Activated CD8-positive, alpha-beta memory T cell treated with anti-CD3 and anti-CD28 coated beads, Interleukin-2, amount 50 U/mL, for 1 hour (primary cell): ENCODE results near the gene TM7SF2.
"Not testable (repeated sequence)": the region's sequence is repeated elsewhere in the genome, so short reads cannot be mapped to it uniquely, and the experiment has no call there.

ENCODE experiments used
- DNase-seq: peaks from one replicate; pipeline ENCODE4 v3.0.0-alpha.2; 2020; ENCODE audit errors: extremely low read depth

TM7SF2 gene

GRCh38 chr11:65129649-65130441 is 18.2 kb downstream of the TM7SF2 start:
- DNase-seq: no peak

DNA sequence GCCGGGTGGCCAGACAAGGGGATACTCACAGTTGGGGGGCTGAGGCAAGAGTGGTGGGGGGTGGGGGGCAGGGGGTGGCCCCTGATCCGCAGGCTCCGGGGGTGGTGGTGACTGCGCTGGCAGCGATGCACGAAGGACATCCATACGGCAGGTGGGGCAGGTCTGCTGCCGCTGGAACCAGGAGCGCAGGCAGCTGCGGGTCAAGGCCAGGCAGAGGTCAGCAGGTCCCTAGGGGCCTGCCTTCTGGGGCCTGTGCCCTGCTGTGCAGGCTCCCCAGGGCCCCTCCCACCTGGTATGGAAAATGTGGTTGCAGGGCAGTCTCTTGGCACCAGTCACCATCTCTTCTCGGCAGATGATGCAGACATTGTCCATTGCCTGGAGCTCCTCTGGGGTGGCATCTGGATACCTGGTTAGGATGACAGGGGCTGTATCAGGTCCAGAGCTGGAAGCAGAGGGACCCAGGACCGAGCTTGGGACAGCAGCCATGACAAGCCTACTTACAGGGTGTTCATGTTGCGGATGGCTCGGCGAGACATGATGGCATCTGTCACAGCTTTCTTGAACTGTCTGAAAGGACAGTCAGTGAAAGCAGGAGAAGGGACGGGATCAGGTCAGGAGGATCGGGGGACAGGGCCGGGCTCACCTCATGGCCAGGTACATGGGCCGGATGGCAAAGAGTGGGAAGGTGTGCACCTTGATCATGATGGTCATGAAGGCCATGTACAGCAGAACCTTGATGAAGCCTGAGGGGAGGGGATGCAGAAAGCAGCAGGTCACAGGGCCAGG is 19.2 kb downstream of the TM7SF2 start:
- DNase-seq: no peak

GRCh38 chr11:65131417-65131776 is 19.7 kb downstream of the TM7SF2 start:
- no peak for DNase-seq

- no peak for DNase-seq
Observed at GRCh38 chr11:65131895-65132237, 20.2 kb downstream of the TM7SF2 start.

- no peak for DNase-seq
Observed at GRCh38 chr11:65132238-65132987, 20.7 kb downstream of the TM7SF2 start.

DNA sequence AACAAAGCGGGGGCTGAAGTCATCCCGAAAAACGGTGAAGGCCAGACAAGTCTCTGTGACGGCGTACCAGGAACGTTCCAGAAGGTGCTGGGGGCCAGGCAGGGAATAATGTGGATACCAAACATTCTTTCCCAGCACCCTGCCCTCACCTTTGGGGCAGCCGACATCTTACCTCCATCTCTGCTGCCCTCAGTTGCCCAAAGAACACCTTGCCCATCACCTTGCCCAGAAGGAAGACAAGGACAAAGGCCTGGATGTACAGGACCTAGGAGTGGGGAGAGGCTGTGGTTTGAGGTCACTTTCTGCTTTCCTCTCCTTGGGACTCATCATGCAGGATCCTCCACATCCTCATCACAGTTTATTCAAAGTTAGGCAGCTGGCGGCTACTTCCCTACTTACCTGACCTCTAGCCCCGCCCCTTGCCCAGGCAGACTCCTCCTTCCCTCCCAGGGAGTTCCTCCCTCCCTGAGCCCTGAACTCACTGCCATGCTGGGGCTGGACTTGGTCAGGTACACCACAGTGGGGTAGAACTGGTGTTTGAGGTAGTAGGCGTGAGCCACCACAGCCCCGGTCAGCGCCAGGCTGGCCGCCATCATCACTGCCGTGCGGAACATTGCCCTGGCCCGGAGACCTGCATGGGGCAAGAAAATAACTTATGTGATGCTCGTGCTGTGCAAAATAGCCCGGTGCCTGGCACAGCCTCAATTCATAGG is 21.5 kb downstream of the TM7SF2 start:
- no peak for DNase-seq

- no peak for DNase-seq
Observed at GRCh38 chr11:65133724-65134123, 22.1 kb downstream of the TM7SF2 start.

- DNase-seq: peak; percentile 76
Observed at GRCh38 chr11:65134240-65134951, 22.7 kb downstream of the TM7SF2 start, which contains the start of gene SYVN1. TSS of gene SYVN1 (minus strand) at chr11:65134519. CDS start at chr11:65133601, 918 bp downstream.

GRCh38 chr11:65134952-65135632 is 23.4 kb downstream of the TM7SF2 start:
- peak; percentile 66 for DNase-seq

- no peak for DNase-seq
Observed at GRCh38 chr11:65135633-65136145, 24.0 kb downstream of the TM7SF2 start.

DNA sequence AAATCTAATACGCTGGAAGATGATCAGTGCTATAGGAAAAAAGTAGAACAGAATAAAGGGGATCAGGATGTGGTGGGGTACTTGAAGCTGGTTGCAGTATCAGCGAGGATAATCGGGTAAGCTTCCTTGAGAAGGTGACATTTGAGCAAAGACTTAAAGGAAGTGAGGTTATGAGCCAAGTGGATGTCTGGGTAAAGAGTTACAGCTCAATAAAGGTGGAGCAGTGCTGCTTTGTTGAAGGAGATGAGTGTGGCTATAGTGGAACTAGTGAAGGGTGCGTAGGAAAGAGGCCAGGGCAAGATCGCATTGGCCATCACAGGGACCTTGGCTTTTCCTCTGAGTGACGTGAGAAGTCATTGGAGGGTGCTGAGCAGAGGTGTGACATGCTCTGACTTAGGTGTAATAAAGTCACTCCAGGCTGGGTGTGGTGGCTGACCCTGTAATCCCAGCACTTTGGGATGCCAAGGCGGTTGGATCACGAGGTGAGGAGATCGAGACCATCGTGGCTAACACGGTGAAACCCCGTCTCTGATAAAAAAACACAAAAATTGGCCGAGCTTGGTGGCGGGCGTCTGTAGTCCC is 24.9 kb downstream of the TM7SF2 start:
- no peak for DNase-seq

DNA sequence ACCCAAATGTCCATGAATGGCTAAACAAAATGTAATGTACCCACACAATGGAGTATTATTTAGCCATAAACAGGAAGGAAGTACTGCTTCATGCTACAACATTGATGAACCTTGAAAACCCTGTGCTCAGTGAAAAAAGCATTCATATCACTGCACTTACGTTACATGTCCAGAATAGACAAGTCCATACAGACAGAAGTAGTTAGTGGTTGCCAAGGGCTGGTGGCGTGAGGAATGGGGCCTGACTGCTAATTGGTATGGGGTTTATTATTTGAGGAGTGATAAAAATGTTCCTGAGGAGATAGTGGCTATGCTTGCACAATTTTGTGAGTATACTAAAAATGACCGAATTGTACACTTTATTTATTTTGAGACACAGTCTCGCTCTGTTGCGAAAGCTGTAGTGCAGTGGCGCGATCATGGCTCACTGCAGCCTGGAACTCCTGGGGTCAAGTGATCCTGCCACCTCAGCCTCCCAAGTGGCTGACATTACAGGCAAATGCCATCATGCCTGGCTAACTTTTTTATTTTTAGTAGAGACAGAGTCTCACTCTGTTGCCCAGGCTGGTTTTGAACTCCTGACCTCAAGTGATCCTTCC is 30.3 kb downstream of the TM7SF2 start:
- no peak for DNase-seq

- DNase-seq: no peak
Observed at GRCh38 chr11:65147352-65148075, 35.8 kb downstream of the TM7SF2 start.

- no peak for DNase-seq
Observed at GRCh38 chr11:65148657-65149056, 37.0 kb downstream of the TM7SF2 start.

GRCh38 chr11:65150131-65150508 is 38.4 kb downstream of the TM7SF2 start:
- not testable (repeated sequence) for DNase-seq

DNA sequence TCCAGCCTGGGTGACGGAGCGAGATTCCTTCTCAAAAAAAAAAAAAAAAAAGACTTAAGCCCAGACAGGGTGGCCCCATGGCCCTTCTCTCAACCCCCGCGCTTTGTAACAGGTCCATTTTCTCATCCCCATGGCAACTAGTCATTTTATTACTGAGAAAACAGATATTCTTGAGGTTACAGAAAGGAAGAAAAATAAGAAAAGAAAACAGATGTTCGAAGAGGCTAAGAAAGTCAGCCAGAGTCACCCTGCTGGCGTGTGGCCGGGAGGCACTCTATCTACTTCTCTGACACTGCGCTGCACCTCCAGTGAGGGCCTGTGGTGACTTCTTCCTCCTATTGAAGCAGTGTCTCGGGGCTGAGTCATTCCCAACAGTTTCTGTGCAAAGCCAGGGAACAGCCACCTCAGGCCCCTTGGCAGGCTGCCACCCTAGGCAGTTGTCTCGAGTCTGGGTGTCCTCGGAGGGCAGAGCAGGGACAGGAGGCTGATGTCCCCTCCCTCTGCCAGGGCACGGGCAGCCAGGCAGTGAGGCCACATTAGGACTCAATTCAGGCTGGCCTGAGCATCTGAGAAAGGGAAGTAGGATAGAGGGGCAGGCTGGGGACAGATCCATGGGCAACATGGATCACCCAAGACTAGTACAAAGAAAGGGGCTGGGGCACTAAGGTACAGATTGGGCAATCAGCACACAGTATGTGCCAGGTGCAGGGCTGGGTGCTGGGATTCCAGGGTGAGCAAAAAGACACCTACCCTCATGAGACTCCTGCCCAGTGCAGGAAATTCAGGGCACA is 39.0 kb downstream of the TM7SF2 start:
- no peak for DNase-seq

- DNase-seq: no peak
Observed at GRCh38 chr11:65151331-65151899, 39.7 kb downstream of the TM7SF2 start.

DNA sequence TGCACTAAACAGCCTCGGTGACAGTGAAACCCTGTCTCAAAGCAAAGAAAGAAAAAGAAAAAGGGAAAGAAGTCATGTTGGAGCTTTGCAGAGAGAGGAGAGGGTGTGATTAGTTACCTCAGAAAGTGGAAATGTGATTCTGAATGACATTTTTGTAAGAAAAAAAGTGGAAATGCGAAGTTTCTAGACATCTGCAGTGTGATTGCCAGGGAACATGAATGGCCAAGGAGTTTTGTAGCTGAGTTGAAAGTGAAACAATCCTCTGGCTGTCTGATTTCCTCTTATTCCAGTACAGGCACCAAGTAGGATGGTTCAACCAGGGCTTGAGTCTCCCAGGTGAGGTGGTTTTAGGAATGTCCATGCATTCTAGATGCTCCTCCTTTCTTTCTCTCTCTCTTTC is 40.5 kb downstream of the TM7SF2 start:
- no peak for DNase-seq
